HFFc6 (cell line): ENCODE data around the gene STARD3NL. TPM values are rescaled to one million over a fixed set of nuclear protein-coding genes. Genes with fewer than 3 reads are reported as not detected.

Experiments used
- DNase-seq: peaks from one replicate; pipeline ENCODE4 v3.0.0-alpha.2; 2018
- H3K27ac Mint-ChIP-seq: 2 replicates; pipeline ENCODE4 v1.8.0; 2020; ENCODE audit warnings: mild to moderate bottlenecking, mixed read lengths
- H3K27me3 Mint-ChIP-seq: 2 replicates; pipeline ENCODE4 v1.8.0; 2021; ENCODE audit warnings: mild to moderate bottlenecking, moderate library complexity, mixed read lengths; ENCODE audit not compliant: insufficient read depth
- H3K36me3 Mint-ChIP-seq: 2 replicates; pipeline ENCODE4 v1.8.0; 2021; ENCODE audit warnings: low read depth, mixed read lengths
- H3K4me1 Mint-ChIP-seq: 2 replicates; pipeline ENCODE4 v1.8.0; 2020; ENCODE audit warnings: low read depth, mixed read lengths
- H3K4me3 Mint-ChIP-seq: 2 replicates; pipeline ENCODE4 v1.8.0; 2020; ENCODE audit warnings: mild to moderate bottlenecking, moderate library complexity, mixed read lengths
- H3K9me3 Mint-ChIP-seq: 2 replicates; pipeline ENCODE4 v1.8.0; 2020; ENCODE audit warnings: mild to moderate bottlenecking, mixed read lengths
- CTCF ChIP-seq: fragments of 200-600 bp; sonication (generic); IDR thresholded peaks from 2 replicates; pipeline ENCODE4 v1.5.0; 2021; ENCODE audit warnings: antibody characterized with exemption, mild to moderate bottlenecking
- total RNA-seq, 6 experiments: library from RNA; stranded (reverse); fragmentation: NEBNext Ultra II Directional; extraction: Animal tissue kit (Norgen Biotek cat#: 25700); gene quantifications; 2 replicates in 1 of 6; 3 replicates in 5 of 6; pipeline ENCODE4 v1.2.3, GENCODE V29; 2021

STARD3NL gene
- total RNA-seq, 6 experiments from 2014 or later, result 44.5 to 53.2 (median 49.7) TPM

- Mint-ChIP-seq H3K27ac (no peak within 1 kb of the TSS), H3K4me3 (no peak within 1 kb of the TSS)
- no peak for TF ChIP-seq CTCF
Observed at GRCh38 chr7:38273286-38273995, 95.4 kb downstream of the STARD3NL start, which contains the start of gene TARP. TARP (minus strand) TSS chr7:38273636.

GRCh38 chr7:38274486-38274885 is 96.4 kb downstream of the STARD3NL start:
- Mint-ChIP-seq H3K27me3 (no peaks in the 10 kb centered on the region), H3K4me3 (no peak overlapping the region), H3K4me1 (no peaks in the 10 kb centered on the region), H3K9me3 (no peaks in the 10 kb centered on the region), H3K36me3 (no peaks in the 10 kb centered on the region), H3K27ac (no peak overlapping the region)
- DNase-seq, result no peak
- TF ChIP-seq CTCF, result no peak

More at GRCh38 chr7:38273286-38273995, 95.4 kb downstream of the STARD3NL start, which contains the start of gene TARP:
- Mint-ChIP-seq H3K9me3 (no peaks in the 10 kb centered on the region), H3K4me1 (no peaks in the 10 kb centered on the region), H3K36me3 (no peaks in the 10 kb centered on the region), H3K27me3 (no peaks in the 10 kb centered on the region; the same call in 1 of the 2 replicates)
- no peak for DNase-seq

- H3K36me3 Mint-ChIP-seq, result no peaks in the 10 kb centered on the region
- TF ChIP-seq CTCF, result no peak
- H3K27me3 Mint-ChIP-seq, result no peaks in the 10 kb centered on the region
- DNase-seq, result no peak
- H3K4me3 Mint-ChIP-seq, result no peak overlapping the region
- H3K9me3 Mint-ChIP-seq, result no peaks in the 10 kb centered on the region
- no peaks in the 10 kb centered on the region for H3K4me1 Mint-ChIP-seq
- no peak overlapping the region for H3K27ac Mint-ChIP-seq
Observed at GRCh38 chr7:38274927-38275620, 97.0 kb downstream of the STARD3NL start.

- Mint-ChIP-seq H3K27ac (no peak overlapping the region), H3K4me1 (no peaks in the 10 kb centered on the region), H3K36me3 (no peaks in the 10 kb centered on the region), H3K27me3 (no peaks in the 10 kb centered on the region), H3K4me3 (no peak overlapping the region), H3K9me3 (no peaks in the 10 kb centered on the region)
- no peak for DNase-seq
- no peak for TF ChIP-seq CTCF
Observed at GRCh38 chr7:38276096-38276877, 98.2 kb downstream of the STARD3NL start.

GRCh38 chr7:38280000-38280399 is 102.0 kb downstream of the STARD3NL start:
- H3K9me3 Mint-ChIP-seq, result no peaks in the 10 kb centered on the region
- H3K27ac Mint-ChIP-seq, result no peak overlapping the region
- DNase-seq, result no peak
- no peak for TF ChIP-seq CTCF
- no peaks in the 10 kb centered on the region for H3K36me3 Mint-ChIP-seq
- H3K4me3 Mint-ChIP-seq, result no peak overlapping the region
- no peaks in the 10 kb centered on the region for H3K4me1 Mint-ChIP-seq
- no peaks in the 10 kb centered on the region; the same call in 1 of the 2 replicates for H3K27me3 Mint-ChIP-seq
